K562 (cell line): ENCODE measurements around the gene OR52I1. TPM values are rescaled to one million over a fixed set of nuclear protein-coding genes. Genes with fewer than 3 reads are reported as not detected.

Source experiments
- ATAC-seq: fragments of 200-7000 bp; cut with Tn5 transposase; 3 replicates; pipeline ENCODE4 v1.9.1; 2020; ENCODE audit warnings: moderate library complexity
- BruUV-seq: library from RNA; stranded (reverse); fragments of 400-500 nt; replicated peaks from 2 replicates; lab custom pipeline; 2021; lab: Mats Ljungman, UMichigan
- CTCF ChIA-PET: fragments of 300-600 bp; formaldehyde crosslinking; extraction: SDS; loops from one replicate; lab custom pipeline; 2021; ENCODE audit warnings: low intra/inter-chr PET ratio; lab: Yijun Ruan, JAX
- POLR2A ChIA-PET: fragments of 300-600, 350-650 bp; sonication (Branson Sonifier 250); formaldehyde crosslinking; extraction: SDS; loops from one replicate; lab custom pipeline; 2021; ENCODE audit warnings: antibody characterized with exemption, inconsistent platforms; lab: Yijun Ruan, JAX
- DNase-seq, 4 experiments: peaks; one replicate each; pipeline versions ENCODE4 v3.0.0 to v3.0.0-alpha.2; 2011 to 2018; ENCODE audit warnings: low spot score in 3 of 4, mixed read lengths in 3 of 4; ENCODE audit errors: extremely low read depth in 1 of 4
- FAIRE-seq: peaks from 2 replicates; lab custom pipeline; 2011; peaks lifted over from hg19 to GRCh38; lab: Jason Lieb, UNC
- H2AFZ ChIP-seq: 2 replicates; pipeline ENCODE4 v1.6.0; 2011; ENCODE audit warnings: low read depth, low read length, control low read depth, inconsistent platforms
- H3K27ac ChIP-seq: fragments of 200-600 bp; 3 replicates; pipeline ENCODE4 v1.8.0; 2011; ENCODE audit warnings: low read depth, mild to moderate bottlenecking, control low read depth, inconsistent platforms, low read length, moderate library complexity, mixed read lengths; ENCODE audit errors: extremely low read depth
- H3K27me3 ChIP-seq, 2 experiments: fragments of 300-600 bp in 1 of 2; 2 replicates in 1 of 2; 3 replicates in 1 of 2; pipeline versions ENCODE4 v1.6.0 to v1.8.0; 2011; ENCODE audit warnings: inconsistent platforms in 2 of 2, low read length in 2 of 2, mild to moderate bottlenecking in 1 of 2, mixed read lengths in 1 of 2, moderate library complexity in 1 of 2; ENCODE audit not compliant: control insufficient read depth in 2 of 2, insufficient read depth in 2 of 2
- H3K36me3 ChIP-seq: fragments of 300-600 bp; 3 replicates; pipeline ENCODE4 v1.8.0; 2011; ENCODE audit warnings: mild to moderate bottlenecking, low read length, inconsistent platforms; ENCODE audit not compliant: control insufficient read depth, insufficient read depth
- H3K4me1 ChIP-seq, 2 experiments: fragments of 200-600 bp in 1 of 2; replicated peaks in 1 of 2; 2 replicates in 1 of 2; 3 replicates in 1 of 2; pipeline versions ENCODE4 v1.5.1 to v1.8.0; 2011; ENCODE audit warnings: inconsistent platforms in 2 of 2, low read length in 2 of 2, mild to moderate bottlenecking in 1 of 2, mixed read lengths in 1 of 2, moderate library complexity in 1 of 2; ENCODE audit not compliant: control insufficient read depth in 2 of 2, insufficient read depth in 2 of 2
- H3K4me2 ChIP-seq: 2 replicates; pipeline ENCODE4 v1.6.1; 2011; ENCODE audit warnings: low read length, control low read depth, inconsistent platforms, mixed read lengths; ENCODE audit not compliant: insufficient read depth
- H3K4me3 ChIP-seq: fragments of 200-600 bp; sonication (generic), shearing (Covaris generic); 2 replicates; pipeline ENCODE4 v1.5.1; 2016; ENCODE audit warnings: control low read depth, inconsistent platforms
- H3K79me2 ChIP-seq: fragments of 200-600 bp; 3 replicates; pipeline ENCODE4 v1.8.0; 2011; ENCODE audit warnings: low read length, inconsistent platforms; ENCODE audit not compliant: control insufficient read depth, insufficient read depth
- H3K9ac ChIP-seq, 2 experiments: 2 replicates each; pipeline versions ENCODE4 v1.6.0 to v1.6.1; 2011; ENCODE audit warnings: low read depth in 2 of 2, low read length in 2 of 2, control low read depth in 1 of 2, inconsistent platforms in 1 of 2, mild to moderate bottlenecking in 1 of 2, mixed read lengths in 1 of 2; ENCODE audit not compliant: insufficient read depth in 1 of 2
- H3K9me1 ChIP-seq: one replicate; pipeline ENCODE4 v1.6.0; 2011; ENCODE audit warnings: inconsistent platforms, mild to moderate bottlenecking, low read length, moderate library complexity; ENCODE audit not compliant: control insufficient read depth, insufficient read depth
- H3K9me3 ChIP-seq: replicated peaks from 2 replicates; pipeline ENCODE4 v1.5.1; 2011; ENCODE audit warnings: low read depth, low read length, inconsistent platforms; ENCODE audit not compliant: control insufficient read depth, insufficient read depth
- H4K20me1 ChIP-seq: replicated peaks from 2 replicates; pipeline ENCODE4 v1.6.1; 2011; ENCODE audit warnings: low read length, inconsistent platforms, mixed read lengths; ENCODE audit not compliant: control insufficient read depth, insufficient read depth
- AFF1 ChIP-seq, 2 experiments: fragments of 450-650 bp; IDR thresholded peaks; 2 replicates each; pipeline ENCODE4 v1.6.1; 2018; ENCODE audit warnings: mild to moderate bottlenecking in 2 of 2, low read depth in 1 of 2; ENCODE audit not compliant: partially characterized antibody in 2 of 2
- CBFA2T3 ChIP-seq: fragments of 450-650 bp; IDR thresholded peaks from 2 replicates; pipeline ENCODE4 v1.6.1; 2017
- CHD2 ChIP-seq: IDR thresholded peaks from 2 replicates; pipeline ENCODE4 v1.6.1; 2011; ENCODE audit warnings: low read depth, low read length
- SIN3A ChIP-seq, 2 experiments: fragments of 150-350 bp in 1 of 2; IDR thresholded peaks; 2 replicates each; pipeline ENCODE4 v1.6.1; 2011 to 2016; ENCODE audit warnings: borderline replicate concordance in 2 of 2, low read depth in 2 of 2, low read length in 2 of 2, mild to moderate bottlenecking in 2 of 2, moderate library complexity in 2 of 2; ENCODE audit not compliant: control insufficient read depth in 1 of 2
- SUPT5H ChIP-seq: fragments of 450-650 bp; IDR thresholded peaks from 2 replicates; pipeline ENCODE4 v1.6.1; 2016
- ZBTB1 ChIP-seq: sonication (generic); formaldehyde crosslinking; IDR thresholded peaks from 2 replicates; pipeline ENCODE4 v1.8.1; 2023; ENCODE audit warnings: missing genetic modification reagents, low read depth, mild to moderate bottlenecking, borderline replicate concordance
- ZNF551 ChIP-seq: fragments of 250-450 bp; sonication (Bioruptor Pico); IDR thresholded peaks from 2 replicates; pipeline ENCODE4 v1.5.0; 2021; ENCODE audit warnings: mild to moderate bottlenecking, moderate library complexity
- WGBS: fragments of 100-300 bp; shearing (Covaris generic); methylation state at CpG from one replicate; pipeline ENCODE4 v1.1.6; 2016; ENCODE audit warnings: low coverage, mixed read lengths; ENCODE audit not compliant: insufficient coverage; ENCODE audit errors: missing lambda C conversion rate; 5-methylcytosine and 5-hydroxymethylcytosine counted together
- in situ Hi-C: fragments of 300-500 bp; cut with MboI; formaldehyde crosslinking; loops from 4 replicates; pipeline ENCODE4 v1.15.0; 2018; ENCODE audit warnings: inconsistent platforms, mixed read lengths
- intact Hi-C: fragments of 100-400 bp; cut with micrococcal nuclease; formaldehyde crosslinking; loops from 2 replicates; pipeline ENCODE4 v1.14.2; 2022
- polyA plus RNA-seq, 8 experiments: library from polyadenylated mRNA; depleted of rRNA in 4 of 8; stranded (reverse) in 5 of 8; unstranded in 3 of 8; fragments of >200 nt; fragmentation: Nextera tagmentation in 2 of 8; fragmentation: Illumina TruSeq in 1 of 8; extraction: Ambion mirVana in 2 of 8; extraction: Trizol in 1 of 8; gene quantifications; 2 replicates each; pipeline versions ENCODE4 v1.2.1 to v1.2.3, GENCODE V29; 2011 to 2014; ENCODE audit warnings: inconsistent platforms in 1 of 8, missing spikeins in 1 of 8
- total RNA-seq, 7 experiments: library from RNA; depleted of rRNA in 6 of 7; stranded (reverse); fragments of >200 nt in 6 of 7; fragmentation: Illumina TruSeq in 2 of 7; extraction: Trizol in 2 of 7; gene quantifications; 2 replicates each; pipeline versions ENCODE4 v1.2.1 to v1.2.3, GENCODE V29; 2011 to 2021; ENCODE audit warnings: low replicate concordance in 1 of 7

Gene OR52I1
- total and polyA plus RNA-seq, 9 of the 15 experiments (the other 6 are each of a cell fraction or from before 2014, with no cell fraction given): not detected

GRCh38 chr11:4639931-4640330, 46.1 kb downstream of the OR52I1 start:
- Histone ChIP-seq H3K79me2 (no peaks in the 10 kb centered on the region), H2AFZ (no peak overlapping the region), H3K4me2 (no peak overlapping the region), H3K4me3 (no peak overlapping the region), H3K27ac (no peak overlapping the region), H3K9me1 (no peaks in the 10 kb centered on the region), H4K20me1 (no peaks in the 10 kb centered on the region), H3K9me3 (no peaks in the 10 kb centered on the region), H3K9ac (no peak overlapping the region), H3K4me1 (peaks cover 0 to 4% of the 10 kb centered on the region in 2 experiments; a peak in 3 of 5 replicates), H3K36me3 (no peaks in the 10 kb centered on the region), H3K27me3 (peaks cover 0 to 38% of the 10 kb centered on the region in 2 experiments; a peak in 3 of 5 replicates)
- BruUV-seq: no TSS peak
- intact Hi-C loops: loop anchor here (5.0 to 10.0 kb wide), 3 partner anchors 82 to 462 kb away; partner anchors contain the start of gene OR51G1
- FAIRE-seq (no peak), DNase-seq (no peak), ATAC-seq (no peak)
- WGBS: 3% methylated on average over 6 of the region's 6 CpGs
- ChIA-PET CTCF (no interaction called here), POLR2A (no interaction called here)
- peak; percentile 47; the same call in 1 of the 2 replicates for TF ChIP-seq CBFA2T3
- TF ChIP-seq SUPT5H: no peak
- in situ Hi-C loops: loop anchor here (5.0 to 25.0 kb wide), 2 partner anchors 367 to 1697 kb away; no protein-coding TSS in a partner anchor

GRCh38 chr11:4641501-4641900, 47.7 kb downstream of the OR52I1 start:
- no peak overlapping the region for H3K4me3 ChIP-seq
- peaks cover 0 to 4% of the 10 kb centered on the region in 2 experiments; a peak in 3 of 5 replicates for H3K4me1 ChIP-seq
- no peaks in the 10 kb centered on the region for H3K36me3 ChIP-seq
- in situ Hi-C loops (loop anchor here (25.0 kb wide), 1 partner anchor 1696 kb away; no protein-coding TSS in a partner anchor), intact Hi-C loops (no loop called here)
- no peaks in the 10 kb centered on the region for H4K20me1 ChIP-seq
- BruUV-seq: no TSS peak
- DNase-seq (no peak), FAIRE-seq (no peak), ATAC-seq (no peak)
- peaks cover 0 to 38% of the 10 kb centered on the region in 2 experiments; a peak in 3 of 5 replicates for H3K27me3 ChIP-seq
- TF ChIP-seq CHD2 (no peak), AFF1 (IDR thresholded peaks at IDR 0.05; ENCODE audit: low read depth in 1 of 2, partially characterized antibody in 2 of 2) (no peak), SIN3A (IDR thresholded peaks at IDR 0.05; ENCODE audit: borderline replicate concordance in 2 of 2, control insufficient read depth in 1 of 2, low read depth in 2 of 2, low read length in 2 of 2) (no peak), ZBTB1 (CRISPR knock-in tag) (no peak), ZNF551 (CRISPR knock-in tag) (no peak)
- 9% methylated on average over 7 of the region's 7 CpGs for WGBS
- no peak overlapping the region for H3K9ac ChIP-seq
- H3K9me3 ChIP-seq: no peaks in the 10 kb centered on the region
- H3K9me1 ChIP-seq: no peaks in the 10 kb centered on the region
- H2AFZ ChIP-seq: no peak overlapping the region
- ChIA-PET POLR2A (no interaction called here), CTCF (no interaction called here)
- H3K4me2 ChIP-seq: no peak overlapping the region
- no peaks in the 10 kb centered on the region for H3K79me2 ChIP-seq
- H3K27ac ChIP-seq: no peak overlapping the region
